HG03103 (cell line): Measurements from ENCODE around the gene NPFF.
"Not testable (repeated sequence)": the region's sequence is repeated elsewhere in the genome, so short reads cannot be mapped to it uniquely, and the experiment has no call there.

Experiments
- ATAC-seq: cut with Tn5 transposase; IDR thresholded peaks from one replicate; pipeline ENCODE4 v1.9.1; 2021; ENCODE audit warnings: low read depth; ENCODE audit not compliant: unreplicated experiment

The NPFF gene

GRCh38 chr12:53506881-53507602 is at the start of gene NPFF:
NPFF (minus strand) TSS chr12:53507484; CDS start chr12:53507474, 10 bp downstream.
- ATAC-seq: no peak

- ATAC-seq: no peak
These were observed 45.4 kb upstream of the NPFF start for GRCh38 chr12:53552361-53553327.

GRCh38 chr12:53551889-53552291 is 44.6 kb upstream of the NPFF start:
- ATAC-seq: no peak

GRCh38 chr12:53550595-53550994 is 43.3 kb upstream of the NPFF start:
- no peak for ATAC-seq

- not testable (repeated sequence) for ATAC-seq
These were observed 42.8 kb upstream of the NPFF start for GRCh38 chr12:53550131-53550530.

GRCh38 chr12:53548354-53548753 is 41.1 kb upstream of the NPFF start:
- not testable (repeated sequence) for ATAC-seq

GRCh38 chr12:53543539-53543938 is 36.3 kb upstream of the NPFF start:
- no peak for ATAC-seq

- ATAC-seq: no peak
These were observed 32.2 kb upstream of the NPFF start for GRCh38 chr12:53539526-53539925.

GRCh38 chr12:53538209-53538689 is 31.0 kb upstream of the NPFF start:
- ATAC-seq: no peak

GRCh38 chr12:53536962-53537361 is 29.7 kb upstream of the NPFF start:
- ATAC-seq: no peak

GRCh38 chr12:53533471-53533870 is 26.2 kb upstream of the NPFF start:
- no peak for ATAC-seq

- ATAC-seq: no peak
These were observed 25.5 kb upstream of the NPFF start for GRCh38 chr12:53532524-53533445.

- ATAC-seq: no peak
These were observed 24.7 kb upstream of the NPFF start for GRCh38 chr12:53532021-53532420.

GRCh38 chr12:53530920-53531319 is 23.6 kb upstream of the NPFF start:
- ATAC-seq: no peak

- no peak for ATAC-seq
These were observed 22.8 kb upstream of the NPFF start for GRCh38 chr12:53530061-53530460.

GRCh38 chr12:53524476-53524875 is 17.2 kb upstream of the NPFF start:
- no peak for ATAC-seq

- ATAC-seq: no peak
These were observed 15.8 kb upstream of the NPFF start for GRCh38 chr12:53523131-53523530.

- no peak for ATAC-seq
These were observed 11.1 kb upstream of the NPFF start for GRCh38 chr12:53518381-53518780.

GRCh38 chr12:53516758-53517455 is 9.6 kb upstream of the NPFF start:
- ATAC-seq: no peak

- ATAC-seq: no peak
These were observed 8.0 kb upstream of the NPFF start for GRCh38 chr12:53515291-53515680.
